Heart right ventricle (tissue), 16 donors: ENCODE measurements around the gene CHRM5. TPM values are rescaled to one million over a fixed set of nuclear protein-coding genes. Genes with fewer than 3 reads are reported as not detected.

ENCODE experiments used
- ATAC-seq, 8 donors: fragments of 200-7000 bp; cut with Tn5 transposase; one replicate each; pipeline ENCODE4 v1.9.1; 2020; ENCODE audit warnings: mild to moderate bottlenecking in 8 of 8, moderate library complexity in 8 of 8, moderate number of reproducible peaks in 1 of 8
- DNase-seq, 2 donors: peaks; one replicate each; pipeline ENCODE4 v3.0.0-alpha.2; 2020
- H3K27ac ChIP-seq, 10 donors: fragments of 200-600 bp; sonication (generic) in 2 of 10; one replicate each; pipeline versions ENCODE4 v1.5.0 to v1.8.0; 2020 to 2022; ENCODE audit warnings: mild to moderate bottlenecking in 3 of 10
- H3K27me3 ChIP-seq, 7 donors: fragments of 200-600 bp; one replicate each; pipeline ENCODE4 v1.8.0; 2021 to 2022; ENCODE audit warnings: mild to moderate bottlenecking in 2 of 7
- H3K36me3 ChIP-seq, 9 donors: fragments of 200-600 bp; sonication (generic) in 1 of 9; one replicate each; pipeline versions ENCODE4 v1.5.0 to v1.8.0; 2020 to 2022; ENCODE audit warnings: mild to moderate bottlenecking in 2 of 9
- H3K4me1 ChIP-seq, 9 donors: fragments of 200-600 bp; sonication (generic) in 1 of 9; one replicate each; pipeline versions ENCODE4 v1.5.0 to v1.8.0; 2020 to 2022; ENCODE audit warnings: mild to moderate bottlenecking in 4 of 9
- H3K4me3 ChIP-seq, 10 donors: fragments of 200-600 bp; sonication (generic) in 2 of 10; one replicate each; pipeline versions ENCODE4 v1.5.0 to v1.8.0; 2020 to 2022; ENCODE audit warnings: mild to moderate bottlenecking in 7 of 10, moderate library complexity in 2 of 10
- H3K9me3 ChIP-seq, 11 donors: fragments of 200-600 bp in 10 of 11; sonication (generic) in 2 of 11; one replicate each; pipeline versions ENCODE4 v1.5.0 to v1.8.0; 2013 to 2022; ENCODE audit warnings: mild to moderate bottlenecking in 2 of 11, control low read depth in 1 of 11, moderate library complexity in 1 of 11
- CTCF ChIP-seq, 9 donors: fragments of 200-600 bp; sonication (generic) in 2 of 9; IDR thresholded peaks; one replicate each; pipeline versions ENCODE4 v1.5.0 to v1.8.0; 2021 to 2022; ENCODE audit warnings: antibody characterized with exemption in 9 of 9, mild to moderate bottlenecking in 5 of 9, moderate library complexity in 1 of 9
- WGBS, 2 donors: extraction: QIAGEN DNeasy Blood & Tissue Kit; methylation state at CpG; one replicate each; pipeline ENCODE4 v1.1.7; 2013; ENCODE audit warnings: inconsistent platforms in 1 of 2; 5-methylcytosine and 5-hydroxymethylcytosine counted together
- intact Hi-C, 10 donors: fragments of 100-400 bp; cut with DNase I; formaldehyde crosslinking; loops; one replicate each; pipeline versions ENCODE4 v1.11.1 to v1.14.2; 2022
- polyA plus RNA-seq, 2 donors: library from polyadenylated mRNA; stranded (reverse); fragments of 200-250 nt; gene quantifications; one replicate each; pipeline ENCODE4 v1.2.3, GENCODE V29; 2013
- total RNA-seq, 10 donors: library from RNA; stranded (reverse); fragmentation: NEBNext Ultra II Directional in 3 of 10; extraction: Animal tissue kit (Norgen Biotek cat#: 25700) in 3 of 10; gene quantifications; one replicate each; pipeline versions ENCODE4 v1.2.1 to v1.2.4, GENCODE V29; 2021 to 2023
- donor health status: Arrhythmogenic right ventricular cardiomyopathy.
- donor health status: ischemic (EF 13 %, LVEDD 7.1; RV severe dilation, severe dysfunction).
- donor health status: healthy with polysubstance abuse.
- donor health status: DM: no; HTN: yes; CAD: no.
- donor health status: DM: no; HTN: no; CAD: no.
- donor health status: ischemic (EF 25% LVEDD 6.9; RV normal size, moderate dysfunction).
- donor health status: ischemic (EF 25% LVEDD 5.7; RV mildly dilated, moderate dysfunction).
- donor health status: healthy.
- donor health status: DM: yes; HTN: yes; CAD: no.
- donor health status: Ischemic cardiomyopathy.
- donor health status: ischemic (EF 35%, LVEDD 5.7; RV mildly dilated, moderate dysfunction).
- donor health status: nonischemic (EF 11% LVEDD 7.7; RV severe dilation, severe dysfunction).
- donor health status: DM: yes; HTN: yes; CAD: no.
- donor health status: PGD.
- donor health status: ischemic (EF 29% LVEDD 5.4; RV normal size, mild dysfunction).
- donor health status: nonischemic (EF 23%, LVEDD 6.1; RV moderate dilation, normal function).

CHRM5 gene
- total and polyA plus RNA-seq, 12 donors: not detected

DNA sequence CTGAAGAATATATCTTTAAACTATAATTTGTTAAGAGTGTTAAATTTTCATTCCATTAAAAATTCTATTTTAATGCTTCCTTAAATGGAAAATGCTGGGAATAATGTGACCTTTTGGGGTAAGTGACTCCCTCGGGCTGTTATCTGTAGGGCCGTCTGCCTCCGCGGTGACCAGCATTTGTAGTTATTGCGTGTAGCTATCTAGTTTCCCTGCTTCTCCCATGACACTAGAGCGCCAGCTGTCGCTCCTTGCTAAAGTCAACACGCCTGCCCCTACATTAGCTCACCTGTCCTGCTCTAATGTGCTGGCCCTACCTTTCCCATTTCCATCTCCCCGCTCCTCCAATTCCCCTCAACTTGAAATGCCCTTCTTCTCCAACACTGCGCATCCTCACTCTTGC, 12.4 kb upstream of the CHRM5 start:
- Histone ChIP-seq H3K9me3 (peaks cover 0 to 17% (median 0%) of the 10 kb centered on the region in 11 donors), H3K27me3 (no peaks in the 10 kb centered on the region), H3K27ac (no peak overlapping the region), H3K36me3 (no peaks in the 10 kb centered on the region), H3K4me3 (no peak overlapping the region), H3K4me1 (no peaks in the 10 kb centered on the region)
- 66% methylated on average over 10 of the region's 10 CpGs for WGBS, 2 donors
- TF ChIP-seq CTCF (IDR thresholded peaks at IDR 0.05): no peak
- no peak for DNase-seq
- intact Hi-C loops: no loop called here
- no peak for ATAC-seq

DNA sequence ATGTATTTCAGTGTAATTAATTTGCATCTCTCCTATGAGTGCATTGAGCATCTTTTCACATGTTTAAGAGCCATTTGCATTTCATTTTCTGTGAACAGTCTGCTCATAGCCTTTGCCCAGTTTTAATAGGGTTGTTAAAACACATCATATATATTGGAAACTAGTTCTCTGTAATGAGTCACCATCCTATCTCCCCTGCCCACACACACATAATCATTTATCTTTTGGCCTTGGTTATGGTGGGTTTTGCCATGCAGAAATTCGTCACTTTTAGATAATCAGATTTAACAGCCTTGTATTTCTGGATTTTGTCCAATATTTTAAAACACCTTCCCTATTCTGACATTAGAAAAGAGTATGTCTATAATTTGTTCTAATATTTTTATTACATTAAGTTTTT, 11.9 kb upstream of the CHRM5 start:
- WGBS, 2 donors: 32 to 42% methylated on average over 1 of the region's 1 CpG

DNA sequence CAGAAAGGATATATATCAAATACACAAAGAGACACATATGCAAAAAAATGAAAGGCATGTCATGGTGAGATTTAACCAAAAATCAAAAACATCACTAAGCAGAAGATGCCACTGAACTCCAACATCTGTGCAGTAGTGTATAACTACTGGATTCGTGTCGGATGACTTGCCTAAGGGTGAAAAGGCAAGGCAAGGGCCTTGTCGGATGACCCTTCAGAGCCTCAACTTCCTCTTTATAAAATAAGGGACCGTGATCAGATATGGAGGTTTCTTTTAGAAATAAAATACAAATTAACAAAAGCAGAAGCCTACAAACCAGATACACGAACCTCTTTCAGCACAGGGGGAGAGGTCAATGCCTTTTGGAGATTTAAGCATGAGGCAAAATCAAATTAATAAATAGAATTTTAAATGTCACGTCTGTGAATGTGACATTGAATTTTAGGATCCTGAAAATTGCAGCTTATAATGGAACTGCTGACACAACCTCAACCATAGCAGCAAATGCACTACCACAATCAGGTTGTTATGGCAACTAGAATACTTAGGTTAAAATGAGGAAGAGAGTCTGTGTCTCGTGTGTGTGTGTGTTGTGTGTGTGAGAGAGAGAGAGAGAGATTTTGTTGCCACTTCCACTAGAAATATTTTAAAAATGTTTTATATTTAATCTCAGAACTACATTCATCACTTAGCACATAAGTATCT, 8.3 kb upstream of the CHRM5 start:
- Histone ChIP-seq H3K4me3 (no peak overlapping the region), H3K36me3 (no peaks in the 10 kb centered on the region), H3K4me1 (no peaks in the 10 kb centered on the region), H3K27ac (no peak overlapping the region), H3K9me3 (no peaks in the 10 kb centered on the region), H3K27me3 (no peaks in the 10 kb centered on the region)
- DNase-seq: no peak
- WGBS, 2 donors: 86 to 87% methylated on average over 7 of the region's 7 CpGs
- no peak for TF ChIP-seq CTCF (IDR thresholded peaks at IDR 0.05)
- intact Hi-C loops: loop anchor here in 6 of 10 donors (5.0 to 10.0 kb wide), 3 partner anchors 215 to 225 kb away; no protein-coding TSS in a partner anchor
- ATAC-seq: no peak

More for the DNA sequence above, 11.9 kb upstream of the CHRM5 start:
- H3K4me3 ChIP-seq: no peak overlapping the region
- no peak for TF ChIP-seq CTCF (IDR thresholded peaks at IDR 0.05)
- H3K27ac ChIP-seq: no peak overlapping the region
- H3K9me3 ChIP-seq: peaks cover 0 to 17% (median 0%) of the 10 kb centered on the region in 11 donors
- no peaks in the 10 kb centered on the region for H3K27me3 ChIP-seq
- no peaks in the 10 kb centered on the region for H3K4me1 ChIP-seq
- no peak for DNase-seq
- H3K36me3 ChIP-seq: no peaks in the 10 kb centered on the region
- no peak for ATAC-seq
- intact Hi-C loops: no loop called here

GRCh38 chr15:33960549-33960935, 7.8 kb upstream of the CHRM5 start:
- Histone ChIP-seq H3K36me3 (no peaks in the 10 kb centered on the region), H3K4me3 (no peak overlapping the region), H3K27me3 (no peaks in the 10 kb centered on the region), H3K27ac (no peak overlapping the region), H3K9me3 (no peaks in the 10 kb centered on the region), H3K4me1 (no peaks in the 10 kb centered on the region)
- intact Hi-C loops: loop anchor here in 6 of 10 donors (5.0 to 10.0 kb wide), 3 partner anchors 216 to 226 kb away; no protein-coding TSS in a partner anchor
- DNase-seq (no peak), ATAC-seq (no peak)
- no peak for TF ChIP-seq CTCF (IDR thresholded peaks at IDR 0.05)
- 56 to 64% methylated on average over 3 of the region's 3 CpGs for WGBS, 2 donors
